GM21367 (cell line): ENCODE results near the gene PEPD.

Experiments
- ATAC-seq: cut with Tn5 transposase; IDR thresholded peaks from one replicate; pipeline ENCODE4 v1.9.1; 2021; ENCODE audit not compliant: unreplicated experiment

The PEPD gene

GRCh38 chr19:33398361-33399060 lies 123.1 kb downstream of the PEPD start:
- ATAC-seq: no peak

- no peak for ATAC-seq
These were observed 123.8 kb downstream of the PEPD start for GRCh38 chr19:33397536-33398360.

GRCh38 chr19:33396701-33397535 lies 124.7 kb downstream of the PEPD start:
- ATAC-seq: no peak

GRCh38 chr19:33395561-33396550 lies 125.7 kb downstream of the PEPD start:
- no peak for ATAC-seq

GRCh38 chr19:33394723-33395560 lies 126.6 kb downstream of the PEPD start:
- no peak for ATAC-seq

GRCh38 chr19:33394006-33394722 lies 127.4 kb downstream of the PEPD start:
- ATAC-seq: no peak

GRCh38 chr19:33393286-33394005 lies 128.1 kb downstream of the PEPD start:
- no peak for ATAC-seq

- no peak for ATAC-seq
These were observed 129.0 kb downstream of the PEPD start for GRCh38 chr19:33392341-33393285.

GRCh38 chr19:33391631-33392249 lies 129.9 kb downstream of the PEPD start:
- no peak for ATAC-seq

- ATAC-seq: no peak
These were observed 130.5 kb downstream of the PEPD start for GRCh38 chr19:33390908-33391630.

- ATAC-seq: no peak
These were observed 131.3 kb downstream of the PEPD start for GRCh38 chr19:33390101-33390907.

- ATAC-seq: no peak
These were observed 132.0 kb downstream of the PEPD start for GRCh38 chr19:33389421-33390100.

GRCh38 chr19:33388725-33389420 lies 132.7 kb downstream of the PEPD start:
- ATAC-seq: no peak

GRCh38 chr19:33388231-33388724 lies 133.3 kb downstream of the PEPD start:
- no peak for ATAC-seq
